H1 (cell line): ENCODE data around the gene WDR4.

Experiments
- CTCF ChIP-seq, 3 experiments: IDR thresholded peaks; 1 replicate in 2 of 3; 2 replicates in 1 of 3; pipeline versions ENCODE4 v1.5.1 to v1.6.1; 2011; ENCODE audit warnings: low read length in 3 of 3, mild to moderate bottlenecking in 3 of 3, inconsistent platforms in 2 of 3, low read depth in 1 of 3, moderate library complexity in 1 of 3; ENCODE audit not compliant: insufficient read depth in 1 of 3; ENCODE audit errors: control extremely low read depth in 1 of 3
- EZH2 ChIP-seq: fragments of 200-600 bp; sonication (generic); IDR thresholded peaks from 2 replicates; pipeline ENCODE4 v1.7.1; 2012; ENCODE audit warnings: low read depth, mild to moderate bottlenecking, moderate library complexity, low read length, inconsistent platforms; ENCODE audit not compliant: severe bottlenecking
- FOSL1 ChIP-seq: IDR thresholded peaks from 2 replicates; pipeline ENCODE4 v1.6.1; 2011; ENCODE audit warnings: mild to moderate bottlenecking, low read depth, low read length, moderate library complexity; ENCODE audit not compliant: insufficient read depth
- JUND ChIP-seq: IDR thresholded peaks from 2 replicates; pipeline ENCODE4 v1.6.1; 2011; ENCODE audit warnings: mild to moderate bottlenecking, improper control_type of control experiment, low read length
- MAX ChIP-seq: IDR thresholded peaks from 2 replicates; pipeline ENCODE4 v1.6.1; 2012; ENCODE audit warnings: inconsistent platforms

DNA sequence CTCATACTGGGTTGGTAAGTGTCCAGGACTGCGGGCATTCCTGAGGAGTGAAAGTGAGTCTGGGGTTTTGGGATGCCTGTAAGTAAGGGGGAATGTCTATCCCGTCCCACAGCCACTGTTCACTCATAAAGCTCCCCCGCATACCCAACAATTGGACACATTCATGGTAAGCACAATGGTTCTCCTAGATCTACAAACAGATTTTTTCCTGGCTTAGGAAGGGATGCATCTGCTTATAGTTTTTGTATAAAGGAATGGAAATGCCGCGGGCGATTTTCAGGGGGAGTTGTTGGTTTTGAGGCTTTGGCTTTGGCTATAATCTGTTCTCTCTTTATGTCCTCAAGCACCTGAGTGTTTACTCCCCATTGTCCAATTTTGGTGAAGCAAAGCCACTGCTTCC, 39.0 kb upstream of the WDR4 start:
- TF ChIP-seq JUND = no peak
- no peak for TF ChIP-seq MAX
- no peak for TF ChIP-seq EZH2
- no peak for TF ChIP-seq CTCF (IDR thresholded peaks at IDR 0.05; ENCODE audit: control extremely low read depth in 1 of 3, insufficient read depth in 1 of 3, low read depth in 1 of 3, low read length in 3 of 3)
- TF ChIP-seq FOSL1 = no peak
